IMR-90 (cell line): ENCODE results near the gene TMEM140. TPM values are rescaled to one million over a fixed set of nuclear protein-coding genes. Genes with fewer than 3 reads are reported as not detected.

Experiments
- ATAC-seq: fragments of 200-7000 bp; cut with Tn5 transposase; 2 replicates; pipeline ENCODE4 v1.9.1; 2020; ENCODE audit warnings: low read depth, mild to moderate bottlenecking, moderate library complexity
- BruUV-seq: library from RNA; stranded (reverse); fragments of 400-500 nt; replicated peaks from 2 replicates; lab custom pipeline; 2021; lab: Mats Ljungman, UMichigan
- CTCF ChIA-PET: fragments of 300-600 bp; formaldehyde crosslinking; extraction: SDS; loops from one replicate; lab custom pipeline; 2021; ENCODE audit warnings: antibody characterized with exemption; lab: Yijun Ruan, JAX
- POLR2A ChIA-PET: fragments of 300-600 bp; sonication (Branson Sonifier 250); formaldehyde crosslinking; loops from one replicate; lab custom pipeline; 2022; ENCODE audit warnings: antibody characterized with exemption; ENCODE audit not compliant: unreplicated experiment; lab: Charles Lee
- DNase-seq: peaks from one replicate; pipeline ENCODE4 v3.0.0; 2013
- H2AFZ ChIP-seq: replicated peaks from 2 replicates; pipeline ENCODE3; 2013; ENCODE audit warnings: low read length, mild to moderate bottlenecking; ENCODE audit not compliant: poor library complexity
- H2AK5ac ChIP-seq: 2 replicates; pipeline ENCODE4 v1.6.1; 2013; ENCODE audit warnings: low read depth, low read length, inconsistent platforms
- H2AK9ac ChIP-seq: replicated peaks from 2 replicates; pipeline ENCODE3; 2013; ENCODE audit warnings: mild to moderate bottlenecking, low read depth, low read length, moderate library complexity; ENCODE audit not compliant: poor library complexity
- H2BK120ac ChIP-seq: 2 replicates; pipeline ENCODE4 v1.6.1; 2013; ENCODE audit warnings: low read depth, low read length, inconsistent platforms
- H2BK15ac ChIP-seq: 3 replicates; pipeline ENCODE4 v1.6.1; 2013; ENCODE audit warnings: low read depth, low read length, inconsistent platforms
- H2BK20ac ChIP-seq: 2 replicates; pipeline ENCODE4 v1.6.1; 2013; ENCODE audit warnings: low read depth, mild to moderate bottlenecking, inconsistent platforms, low read length, moderate library complexity
- H2BK5ac ChIP-seq: 2 replicates; pipeline ENCODE4 v1.6.1; 2013; ENCODE audit warnings: mild to moderate bottlenecking, low read depth, low read length, inconsistent platforms; ENCODE audit not compliant: poor library complexity, severe bottlenecking
- H3K14ac ChIP-seq: replicated peaks from 2 replicates; pipeline ENCODE4 v1.6.1; 2013; ENCODE audit warnings: low read depth, low read length, inconsistent platforms
- H3K18ac ChIP-seq: 2 replicates; pipeline ENCODE4 v1.6.1; 2013; ENCODE audit warnings: low read depth, low read length, control low read depth
- H3K23ac ChIP-seq: 2 replicates; pipeline ENCODE4 v1.6.1; 2013; ENCODE audit warnings: low read depth, low read length, inconsistent platforms
- H3K27ac ChIP-seq: 2 replicates; pipeline ENCODE4 v1.5.1; 2013; ENCODE audit warnings: mild to moderate bottlenecking, control low read depth, low read length; ENCODE audit not compliant: insufficient read depth
- H3K27me3 ChIP-seq: 2 replicates; pipeline ENCODE4 v1.6.1; 2013; ENCODE audit warnings: low read length; ENCODE audit not compliant: control insufficient read depth, insufficient read depth
- H3K36me3 ChIP-seq: 2 replicates; pipeline ENCODE4 v1.6.1; 2013; ENCODE audit warnings: low read length, mixed read lengths; ENCODE audit not compliant: control insufficient read depth, insufficient read depth
- H3K4ac ChIP-seq: 2 replicates; pipeline ENCODE4 v1.6.1; 2013; ENCODE audit warnings: low read depth, low read length, inconsistent platforms
- H3K4me1 ChIP-seq: 2 replicates; pipeline ENCODE4 v1.6.1; 2013; ENCODE audit warnings: low read length, mixed read lengths; ENCODE audit not compliant: control insufficient read depth, insufficient read depth
- H3K4me2 ChIP-seq: 2 replicates; pipeline ENCODE4 v1.6.1; 2013; ENCODE audit warnings: low read depth, mild to moderate bottlenecking, control low read depth, low read length, moderate library complexity
- H3K4me3 ChIP-seq: 2 replicates; pipeline ENCODE4 v1.5.1; 2013; ENCODE audit warnings: low read depth, mild to moderate bottlenecking, control low read depth, low read length, moderate library complexity; ENCODE audit not compliant: insufficient read depth
- H3K56ac ChIP-seq: 2 replicates; pipeline ENCODE4 v1.6.1; 2013; ENCODE audit warnings: low read length, inconsistent platforms; ENCODE audit not compliant: insufficient read depth; ENCODE audit errors: extremely low read depth
- H3K79me1 ChIP-seq, 2 experiments: 2 replicates each; pipeline ENCODE4 v1.6.1; 2013; ENCODE audit warnings: low read length in 2 of 2, inconsistent platforms in 1 of 2, low read depth in 1 of 2
- H3K9ac ChIP-seq: 2 replicates; pipeline ENCODE4 v1.6.1; 2013; ENCODE audit warnings: low read depth, low read length, control low read depth
- H3K9me1 ChIP-seq: 2 replicates; pipeline ENCODE4 v1.6.1; 2013; ENCODE audit warnings: low read length, inconsistent platforms; ENCODE audit not compliant: insufficient read depth
- H3K9me3 ChIP-seq: 2 replicates; pipeline ENCODE4 v1.6.1; 2013; ENCODE audit warnings: low read length; ENCODE audit not compliant: control insufficient read depth, insufficient read depth
- H4K20me1 ChIP-seq: 2 replicates; pipeline ENCODE4 v1.6.1; 2013; ENCODE audit warnings: low read length, inconsistent platforms; ENCODE audit not compliant: insufficient read depth
- H4K5ac ChIP-seq: 2 replicates; pipeline ENCODE4 v1.6.1; 2013; ENCODE audit warnings: mild to moderate bottlenecking, low read depth, low read length, control low read depth
- H4K8ac ChIP-seq, 2 experiments: 2 replicates each; pipeline ENCODE4 v1.6.1; 2013; ENCODE audit warnings: low read depth in 2 of 2, low read length in 2 of 2, control low read depth in 1 of 2, inconsistent platforms in 1 of 2
- H4K91ac ChIP-seq: 2 replicates; pipeline ENCODE4 v1.6.1; 2013; ENCODE audit warnings: low read depth, low read length, inconsistent platforms; ENCODE audit not compliant: insufficient read depth
- BHLHE40 ChIP-seq: fragments of 150-350 bp; IDR thresholded peaks from 2 replicates; pipeline ENCODE4 v1.6.1; 2016; ENCODE audit warnings: mild to moderate bottlenecking, low read depth, low read length
- CEBPB ChIP-seq: IDR thresholded peaks from 2 replicates; pipeline ENCODE4 v1.6.1; 2012; ENCODE audit warnings: low read depth, low read length, improper control_type of control experiment
- CHD1 ChIP-seq: IDR thresholded peaks from 2 replicates; pipeline ENCODE4 v1.6.1; 2012; ENCODE audit warnings: low read depth, low read length, improper control_type of control experiment
- CTCF ChIP-seq: conservative IDR thresholded peaks from 2 replicates; pipeline ENCODE4 v1.5.1; 2012; ENCODE audit warnings: mild to moderate bottlenecking, low read depth, low read length, improper control_type of control experiment
- ELK1 ChIP-seq: fragments of 150-350 bp; IDR thresholded peaks from 2 replicates; pipeline ENCODE4 v1.6.1; 2016; ENCODE audit warnings: low read depth, mild to moderate bottlenecking, low read length, moderate library complexity, borderline replicate concordance
- FOS ChIP-seq: fragments of 150-350 bp; IDR thresholded peaks from 2 replicates; pipeline ENCODE4 v1.6.1; 2016; ENCODE audit warnings: low read depth, low read length
- MAFK ChIP-seq: IDR thresholded peaks from 2 replicates; pipeline ENCODE4 v1.6.1; 2012; ENCODE audit warnings: low read depth, low read length, improper control_type of control experiment
- MAZ ChIP-seq: IDR thresholded peaks from 2 replicates; pipeline ENCODE4 v1.6.1; 2012; ENCODE audit warnings: low read depth, mild to moderate bottlenecking, low read length, improper control_type of control experiment, moderate library complexity, borderline replicate concordance
- MXI1 ChIP-seq: IDR thresholded peaks from 2 replicates; pipeline ENCODE4 v1.6.1; 2012; ENCODE audit warnings: low read depth, mild to moderate bottlenecking, low read length, moderate library complexity, borderline replicate concordance
- NFE2L2 ChIP-seq: fragments of 150-350 bp; IDR thresholded peaks from 2 replicates; pipeline ENCODE4 v1.6.1; 2016; ENCODE audit warnings: low read depth, mild to moderate bottlenecking, low read length
- POLR2A ChIP-seq: IDR thresholded peaks from 2 replicates; pipeline ENCODE4 v1.6.1; 2012; ENCODE audit warnings: mild to moderate bottlenecking, low read depth, low read length
- RAD21 ChIP-seq: IDR thresholded peaks from 2 replicates; pipeline ENCODE4 v1.6.1; 2012; ENCODE audit warnings: low read length, improper control_type of control experiment
- RCOR1 ChIP-seq: IDR thresholded peaks from 2 replicates; pipeline ENCODE4 v1.6.1; 2012; ENCODE audit warnings: mild to moderate bottlenecking, low read length, improper control_type of control experiment; ENCODE audit not compliant: insufficient replicate concordance
- RFX5 ChIP-seq: IDR thresholded peaks from 2 replicates; pipeline ENCODE4 v1.8.0; 2012; ENCODE audit warnings: low read depth, mild to moderate bottlenecking, low read length, moderate library complexity
- SMC3 ChIP-seq: fragments of 150-350 bp; IDR thresholded peaks from 2 replicates; pipeline ENCODE4 v1.6.1; 2016; ENCODE audit warnings: low read depth, mild to moderate bottlenecking, antibody characterized with exemption, low read length, moderate library complexity
- USF2 ChIP-seq: fragments of 150-350 bp; IDR thresholded peaks from 2 replicates; pipeline ENCODE4 v1.6.1; 2017; ENCODE audit warnings: mild to moderate bottlenecking, antibody characterized with exemption, low read length, low read depth
- WGBS, 2 experiments: methylation state at CpG; one replicate each; pipeline versions ENCODE4 v1.1.5 to v1.1.7; 2013; ENCODE audit warnings: missing lambda C conversion rate in 2 of 2; ENCODE audit not compliant: insufficient read length in 1 of 2; ENCODE audit errors: extremely low coverage in 2 of 2; 5-methylcytosine and 5-hydroxymethylcytosine counted together
- dilution Hi-C: fragments of 300-500 bp; cut with HindIII; formaldehyde crosslinking; loops from one replicate; pipeline ENCODE4 v1.14.3; 2018; ENCODE audit warnings: low sequenced_read_pairs; ENCODE audit not compliant: unreplicated experiment
- in situ Hi-C: fragments of 300-500 bp; cut with MboI; formaldehyde crosslinking; loops from 3 replicates; pipeline ENCODE4 v1.14.3; 2019; ENCODE audit warnings: low sequenced_read_pairs, inconsistent platforms, mixed read lengths
- intact Hi-C: fragments of 100-400 bp; cut with micrococcal nuclease; formaldehyde crosslinking; loops from 2 replicates; pipeline ENCODE4 v1.10.0; 2022
- polyA plus RNA-seq, 3 experiments: library from polyadenylated mRNA; depleted of rRNA; stranded (reverse); fragments of >200 nt; gene quantifications; 2 replicates each; pipeline ENCODE4 v1.2.3, GENCODE V29; 2012; ENCODE audit warnings: low replicate concordance in 1 of 3
- total RNA-seq: library from RNA; depleted of rRNA; stranded (reverse); fragments of >200 nt; gene quantifications from 2 replicates; pipeline ENCODE4 v1.2.3, GENCODE V29; 2012

The TMEM140 gene
- total and polyA plus RNA-seq, 2 of the 4 experiments (the other 2 are of a cell fraction) = 0.24 to 0.72 TPM

DNA sequence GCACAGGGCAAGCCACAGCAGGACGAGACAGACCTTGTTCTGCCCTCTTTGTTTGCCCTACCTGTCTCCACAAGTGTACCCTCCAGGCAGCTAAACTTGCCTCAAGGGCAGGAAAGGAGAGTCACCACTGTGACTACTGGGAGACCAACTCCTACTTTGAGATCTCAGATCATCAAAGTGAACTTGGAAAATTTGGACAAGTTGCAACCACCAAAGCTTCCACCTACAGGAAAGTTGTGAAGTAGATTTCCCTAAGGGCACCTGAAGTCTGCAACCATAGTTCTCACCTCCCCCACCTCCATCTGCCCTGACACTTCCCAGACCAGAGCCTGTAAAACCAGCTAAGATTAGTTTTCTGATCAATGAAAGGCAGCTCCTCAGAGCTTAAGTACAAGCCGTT lies 66.0 kb downstream of the TMEM140 start:
- WGBS, 2 experiments = no CpG with 5 or more reads among the region's 2 CpGs
- no peak overlapping the region for H2AK9ac ChIP-seq
- intact Hi-C loops = loop anchor here (5.0 kb wide), 2 partner anchors 227 to 298 kb away; partner anchors contain the start of genes AGBL3 and CNOT4

More for the DNA sequence above, 66.0 kb downstream of the TMEM140 start:
- H3K14ac ChIP-seq = no peak overlapping the region
- no TSS peak for BruUV-seq
- H2BK15ac ChIP-seq = no peak overlapping the region
- no peak overlapping the region for H2BK120ac ChIP-seq
- H3K56ac ChIP-seq = no peak overlapping the region
- H2AK5ac ChIP-seq = no peak overlapping the region
- H3K9ac ChIP-seq = no peak overlapping the region
- H3K9me1 ChIP-seq = peaks cover under 1% of the 10 kb centered on the region; the same call in 1 of the 2 replicates
- peaks cover 9% of the 10 kb centered on the region for H3K27me3 ChIP-seq
- no peak overlapping the region for H3K4me3 ChIP-seq
- H3K79me1 ChIP-seq = peaks cover 4 to 18% of the 10 kb centered on the region in 2 experiments; a peak in 3 of 4 replicates
- no peaks in the 10 kb centered on the region for H3K4me1 ChIP-seq
- H3K27ac ChIP-seq = no peak overlapping the region
- CTCF ChIA-PET = no interaction called here
- no peak overlapping the region for H3K4ac ChIP-seq
- TF ChIP-seq RAD21 = no peak
- TF ChIP-seq MAFK = no peak
- no peak for TF ChIP-seq SMC3
- no peak for TF ChIP-seq USF2
- TF ChIP-seq FOS = no peak
- TF ChIP-seq MXI1 = no peak
- TF ChIP-seq ELK1 = no peak
- no peak for TF ChIP-seq CHD1
- TF ChIP-seq POLR2A = no peak
- no peak for TF ChIP-seq BHLHE40
- TF ChIP-seq RFX5 = no peak
- TF ChIP-seq MAZ = no peak
- TF ChIP-seq NFE2L2 = no peak
- no peak for TF ChIP-seq RCOR1
- no peak for TF ChIP-seq CEBPB
- TF ChIP-seq CTCF = no peak
- no peak for DNase-seq
- no peak for ATAC-seq
- H4K8ac ChIP-seq = no peak overlapping the region
- H4K5ac ChIP-seq = no peak overlapping the region
- H3K23ac ChIP-seq = no peak overlapping the region
- no peaks in the 10 kb centered on the region for H3K9me3 ChIP-seq
- H3K18ac ChIP-seq = no peak overlapping the region
- no peak overlapping the region for H2AFZ ChIP-seq
- no peak overlapping the region for H2BK5ac ChIP-seq
- H2BK20ac ChIP-seq = no peak overlapping the region
- H3K4me2 ChIP-seq = no peak overlapping the region
- no peaks in the 10 kb centered on the region for H3K36me3 ChIP-seq
- no peaks in the 10 kb centered on the region for H4K20me1 ChIP-seq
- H4K91ac ChIP-seq = no peak overlapping the region
- dilution Hi-C loops (no loop called here), in situ Hi-C loops (no loop called here)
- POLR2A ChIA-PET = no interaction called here
